Stimulated activated naive CD4-positive, alpha-beta T cell (primary cell): Measurements from ENCODE around the gene PRICKLE3.

ENCODE experiments used
- DNase-seq, 6 experiments: peaks; one replicate each; lab custom pipeline; 2025; lab: John Stamatoyannopoulos, UW

PRICKLE3 gene

DNA sequence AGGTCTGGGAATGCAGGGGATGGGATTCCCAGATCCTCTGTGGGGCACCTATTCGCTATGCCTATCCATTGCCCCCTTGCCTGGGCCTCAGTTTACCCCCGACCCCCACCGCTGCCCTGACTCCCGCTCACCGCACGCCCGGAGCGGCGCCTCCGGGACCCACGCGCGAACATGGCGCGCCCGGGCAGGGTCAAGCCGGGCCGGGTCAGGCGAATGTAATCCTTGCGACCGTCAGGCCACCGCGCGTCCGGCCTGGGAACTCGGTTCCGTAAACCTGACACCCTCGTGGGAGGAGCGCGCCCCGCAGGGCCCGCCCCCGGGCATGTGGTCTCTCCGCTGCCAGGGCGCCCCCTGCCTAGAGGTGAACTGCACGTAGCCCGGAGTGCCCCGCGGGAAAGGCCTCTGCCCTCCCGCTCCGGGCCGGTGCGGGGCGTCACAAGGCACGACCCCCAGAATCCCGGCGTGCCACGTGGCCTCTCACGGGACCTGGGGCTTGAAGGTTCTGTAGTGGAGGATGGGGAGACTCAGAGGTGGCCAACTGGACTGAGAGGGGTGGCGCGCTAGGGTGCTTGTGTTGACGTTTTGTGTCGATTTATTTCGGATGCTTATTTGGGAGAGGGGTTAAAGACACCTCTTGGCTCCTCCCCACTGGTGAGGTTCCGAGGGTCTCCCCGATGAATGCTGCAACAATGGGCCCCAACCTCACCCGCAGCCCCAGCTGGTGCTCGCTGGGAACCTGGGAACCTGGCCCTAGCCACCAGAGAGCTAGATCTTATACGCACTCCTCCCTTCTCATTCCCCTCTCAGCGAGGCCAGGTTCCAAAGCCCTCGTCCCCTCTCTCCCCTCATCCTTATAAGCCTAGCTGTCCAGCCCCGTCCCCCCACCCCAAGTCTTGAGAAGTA, at the start of gene PRICKLE3:
PRICKLE3 (minus strand) TSS at position 249 of the 903 bp plus-strand sequence; CDS start at position 173, 76 bp downstream.
- DNase-seq = peak; percentile 36 to 67 (median 58)

DNA sequence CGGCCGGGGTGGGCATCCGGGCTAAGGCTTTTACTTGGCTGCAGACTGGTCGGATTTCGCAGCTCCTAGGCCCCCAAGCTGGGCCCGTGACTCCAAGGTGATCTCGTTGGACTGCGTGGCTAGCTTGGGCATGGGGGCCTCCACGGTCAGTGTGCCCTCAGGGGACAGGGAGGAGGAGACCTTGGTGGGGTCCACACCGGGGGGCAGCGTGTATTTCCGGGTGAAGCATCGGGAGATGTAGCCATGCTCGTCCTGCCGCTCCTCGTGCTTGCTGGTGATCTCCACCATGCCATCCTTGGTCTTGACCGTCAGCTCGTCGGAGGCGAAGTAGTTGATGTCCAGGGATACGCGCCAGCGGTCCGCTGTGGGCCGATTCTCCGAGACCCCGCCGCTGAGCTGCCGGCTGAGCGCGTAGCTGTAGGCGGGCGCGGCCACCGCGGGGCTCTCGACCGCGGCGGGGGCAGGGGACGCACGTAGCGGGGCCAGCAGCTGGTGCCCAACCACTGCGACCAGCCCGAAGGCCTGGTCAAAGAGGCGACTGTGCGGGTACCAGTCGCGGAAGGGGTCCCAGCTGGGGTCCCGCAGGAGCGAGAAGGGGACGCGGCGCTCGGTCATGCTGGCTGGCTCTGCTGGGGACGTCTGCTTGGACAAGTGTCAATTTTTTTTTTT, 47.8 kb upstream of the PRICKLE3 start:
- no peak for DNase-seq

DNA sequence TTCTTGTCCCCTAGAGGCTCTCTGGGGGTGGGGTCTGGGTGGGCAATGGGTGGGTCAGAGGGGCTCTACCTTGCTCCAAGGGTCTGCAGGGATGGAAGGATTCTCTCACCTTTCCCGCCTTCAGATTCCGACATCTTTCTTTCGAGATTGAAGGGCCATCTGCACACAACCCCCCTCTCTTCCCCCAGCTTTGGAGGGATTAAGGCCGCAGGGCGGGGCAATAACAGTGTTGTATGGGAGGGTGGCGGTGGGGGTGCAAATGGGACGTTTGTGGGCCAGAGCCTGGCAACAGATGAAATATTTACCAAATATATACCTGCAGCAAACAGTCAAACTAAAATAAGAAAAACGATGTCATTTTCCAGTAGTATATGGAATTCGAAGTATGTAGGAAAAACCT, 47.0 kb upstream of the PRICKLE3 start, which contains the start of gene CACNA1F:
CACNA1F (minus strand) TSS at position 165 of the 400 bp plus-strand sequence; CDS start at position 134, 31 bp downstream.
- DNase-seq = no peak

DNA sequence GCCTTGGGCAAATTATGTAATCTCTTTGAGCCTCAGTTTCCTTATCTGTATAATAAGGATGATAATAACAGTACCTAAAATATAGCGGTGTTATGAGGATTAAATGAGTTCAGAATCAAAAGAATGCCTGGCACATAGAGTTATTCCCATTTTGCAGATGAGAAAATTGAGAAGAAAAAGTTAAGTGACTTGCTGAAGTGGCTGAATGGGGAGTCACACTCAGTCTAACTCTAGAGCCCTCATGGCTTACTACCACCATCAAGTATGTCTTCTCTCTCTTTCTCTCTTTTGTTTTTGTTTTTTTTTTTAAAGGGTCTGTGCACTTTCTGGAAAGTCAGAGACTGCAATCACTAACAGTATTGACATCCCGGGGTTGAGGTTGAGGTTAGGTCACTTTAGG, 46.4 kb upstream of the PRICKLE3 start:
- no peak for DNase-seq

- no peak for DNase-seq
Observed at GRCh38 chrX:49231333-49232000, 45.3 kb upstream of the PRICKLE3 start.

DNA sequence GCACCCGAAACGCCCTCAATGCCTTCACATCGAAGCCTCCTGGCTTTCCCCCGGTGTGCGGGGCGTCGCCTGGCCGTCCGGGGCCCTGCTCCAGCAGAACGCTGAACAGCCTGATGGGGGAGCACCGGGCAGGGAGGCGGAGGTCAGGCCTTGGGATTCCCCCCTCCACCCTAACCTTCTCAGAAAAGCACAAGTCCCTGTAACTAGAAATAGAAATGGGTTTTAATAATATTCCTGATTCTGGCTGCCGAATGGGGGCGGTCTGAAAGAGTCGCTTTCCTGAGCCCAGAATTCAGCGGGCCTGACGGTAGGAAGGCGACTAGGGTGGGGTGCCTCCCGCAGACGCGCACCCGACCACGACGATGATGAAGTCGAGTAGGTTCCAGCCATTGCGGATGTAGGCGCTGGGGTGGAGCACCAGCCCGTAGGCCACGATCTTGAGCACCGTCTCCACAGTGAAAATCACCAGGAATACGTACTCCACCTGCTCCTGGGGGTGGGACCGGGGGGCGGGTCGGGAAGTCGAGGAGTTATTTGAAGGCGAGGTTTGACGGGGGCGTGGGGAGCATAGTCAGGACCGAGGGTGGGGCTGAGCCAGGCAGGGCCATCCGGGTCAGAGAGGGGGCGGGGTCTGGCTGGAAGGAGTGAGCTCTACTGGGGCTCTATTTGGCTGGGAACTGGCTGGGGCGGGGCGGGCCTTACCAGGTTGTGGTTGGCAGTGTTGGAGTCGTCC, 44.5 kb upstream of the PRICKLE3 start:
- peak; percentile 6 to 49 (median 38) for DNase-seq

- DNase-seq = no peak
Observed at GRCh38 chrX:49228185-49228584, 42.0 kb upstream of the PRICKLE3 start.

- no peak for DNase-seq
Observed at GRCh38 chrX:49227726-49228125, 41.6 kb upstream of the PRICKLE3 start.

- no peak for DNase-seq
Observed at GRCh38 chrX:49226946-49227345, 40.8 kb upstream of the PRICKLE3 start.

GRCh38 chrX:49225858-49226257, 39.7 kb upstream of the PRICKLE3 start:
- DNase-seq = no peak

DNA sequence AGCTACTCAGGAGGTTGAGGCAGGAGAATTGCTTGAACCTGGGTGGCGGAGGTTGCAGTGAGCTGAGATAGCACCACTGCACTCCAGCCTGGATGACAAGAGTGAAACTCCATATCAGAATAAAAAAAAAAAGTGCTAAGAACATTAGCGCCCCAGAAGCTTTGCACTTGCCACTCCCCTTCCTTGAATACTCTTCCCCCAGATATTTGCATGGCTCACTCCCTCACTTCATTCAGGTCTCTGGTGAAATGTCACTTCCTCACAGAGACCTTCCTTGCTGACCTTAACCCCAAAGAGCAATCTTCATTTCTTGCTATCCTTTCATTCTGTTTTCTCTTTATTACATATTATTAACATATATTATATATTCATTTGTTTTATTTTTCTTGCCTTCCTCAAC, 35.7 kb upstream of the PRICKLE3 start:
- no peak for DNase-seq

- no peak for DNase-seq
Observed at GRCh38 chrX:49220100-49220499, 33.9 kb upstream of the PRICKLE3 start.

DNA sequence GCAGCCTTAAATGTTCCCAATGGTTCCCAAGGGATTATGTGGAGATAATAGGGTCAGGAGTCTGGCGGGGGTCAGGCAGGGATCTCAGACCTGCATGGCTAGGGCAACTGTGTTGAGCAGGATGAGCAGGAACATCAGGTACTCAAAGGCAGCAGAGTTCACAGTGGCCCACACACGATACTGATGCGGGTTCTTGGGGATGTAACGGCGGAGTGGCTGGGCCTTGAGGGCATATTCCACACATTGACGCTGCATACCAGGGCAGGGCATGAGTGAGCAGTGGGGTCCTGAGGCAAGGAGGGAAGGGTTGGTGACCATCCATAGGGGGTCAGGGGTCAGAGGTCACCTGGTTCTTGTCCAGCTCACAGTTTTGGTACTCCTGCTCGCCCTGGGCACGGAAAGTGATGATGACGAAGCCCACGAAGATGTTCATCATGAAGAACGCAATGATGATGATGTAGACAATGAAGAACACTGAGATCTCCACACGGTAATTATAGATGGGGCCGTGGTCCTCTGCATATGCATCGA, 28.9 kb upstream of the PRICKLE3 start:
- DNase-seq = no peak

GRCh38 chrX:49214416-49214815, 28.2 kb upstream of the PRICKLE3 start:
- DNase-seq = no peak

GRCh38 chrX:49212861-49213260, 26.7 kb upstream of the PRICKLE3 start:
- DNase-seq = no peak

- DNase-seq = no peak
Observed at GRCh38 chrX:49212209-49212608, 26.0 kb upstream of the PRICKLE3 start.

DNA sequence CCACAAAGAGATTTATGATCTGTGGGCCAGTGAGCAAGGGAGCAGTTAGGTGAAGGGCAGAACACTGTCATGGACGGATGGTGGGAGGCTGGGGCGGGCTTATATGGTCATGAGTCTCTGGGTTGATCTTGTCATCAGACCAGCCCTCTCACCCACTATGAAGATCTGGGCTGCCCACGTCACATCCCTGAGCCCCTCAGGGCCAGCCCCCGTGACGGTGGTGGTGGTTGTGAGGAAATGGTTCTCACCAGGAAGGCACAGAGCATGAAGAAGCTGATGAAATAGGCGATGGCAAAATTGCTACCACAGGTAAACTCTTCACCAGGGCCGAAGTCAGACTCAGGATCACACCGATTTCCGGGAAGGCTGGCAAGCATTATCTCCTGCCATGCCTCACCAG, 24.9 kb upstream of the PRICKLE3 start:
- no peak for DNase-seq

DNA sequence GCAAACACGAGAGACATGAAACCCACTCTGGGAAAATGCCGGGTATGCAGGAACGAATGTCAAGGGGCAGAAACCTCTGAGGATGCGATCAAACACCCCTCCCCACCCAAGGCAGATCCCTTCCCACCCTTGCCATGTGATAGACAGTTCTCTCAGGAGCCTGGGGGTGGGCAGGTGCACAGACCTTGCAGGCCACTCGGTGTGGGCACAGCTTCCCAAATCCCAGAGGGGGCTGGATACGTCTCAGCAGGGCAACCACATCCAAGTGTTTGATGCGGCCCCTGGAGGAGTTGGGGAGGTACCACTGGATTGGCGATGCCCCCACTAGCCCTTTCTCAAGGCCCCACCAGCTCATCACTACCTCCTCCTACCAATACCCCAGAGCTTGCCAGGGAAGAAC, 24.2 kb upstream of the PRICKLE3 start:
- DNase-seq = no peak

DNA sequence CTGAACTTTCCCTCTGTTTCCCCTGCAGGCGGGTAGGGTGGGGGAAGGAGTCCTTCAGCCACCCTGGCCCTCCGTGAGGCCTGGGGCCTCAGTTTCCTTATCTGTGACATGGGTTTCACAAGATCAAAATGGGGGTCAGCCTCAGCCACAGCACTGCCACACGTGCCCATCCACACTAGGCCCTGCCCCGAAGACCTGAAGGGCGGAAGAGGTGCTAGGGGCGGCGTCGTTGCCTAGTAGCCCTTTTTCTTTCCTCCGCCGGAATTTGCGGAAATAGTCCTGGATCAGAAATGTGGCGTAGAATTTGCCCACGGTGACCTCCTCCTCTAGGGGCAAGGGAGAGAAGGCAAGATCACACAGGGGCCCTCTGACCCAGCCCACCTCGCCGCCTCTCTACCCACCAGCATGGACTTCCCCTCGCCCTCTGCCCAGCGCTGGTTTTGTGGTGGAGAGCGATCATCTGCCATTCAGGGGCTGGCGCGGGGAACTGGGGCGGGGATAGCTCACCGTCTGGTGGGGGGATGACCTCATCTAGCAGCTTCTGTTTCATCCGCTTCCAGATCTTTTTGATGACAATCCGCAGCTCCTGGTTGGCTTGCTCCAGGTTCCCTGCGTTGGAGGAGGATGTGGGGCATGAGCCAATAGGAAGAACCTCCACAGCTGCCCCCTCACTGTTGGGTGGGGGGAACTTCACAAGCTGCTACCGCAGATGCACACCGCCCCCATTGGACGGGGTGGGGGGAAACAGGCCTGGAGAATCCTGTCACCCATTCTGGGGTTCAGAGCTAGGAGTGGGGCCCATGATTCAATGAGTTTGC, 23.5 kb upstream of the PRICKLE3 start:
- no peak for DNase-seq

DNA sequence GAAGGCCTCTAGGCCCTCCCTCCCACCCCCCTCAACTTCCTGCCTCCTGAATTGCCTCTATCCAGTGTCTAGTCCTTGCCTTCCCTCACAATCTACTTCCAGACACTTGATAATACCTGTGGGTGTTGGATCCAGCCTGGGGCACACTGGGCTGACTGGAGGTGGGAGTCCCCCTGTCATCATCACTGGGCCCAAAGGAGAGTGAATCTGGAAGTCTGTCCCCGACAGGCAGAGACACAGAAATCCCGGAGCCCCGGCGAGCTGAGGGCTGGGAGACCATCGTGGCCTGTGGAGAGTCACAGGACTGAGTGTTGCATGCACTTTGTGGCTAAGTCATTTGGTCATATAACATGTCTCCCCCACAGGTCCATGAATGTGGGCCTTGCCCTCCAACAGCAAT, 22.2 kb upstream of the PRICKLE3 start:
- DNase-seq = no peak

DNA sequence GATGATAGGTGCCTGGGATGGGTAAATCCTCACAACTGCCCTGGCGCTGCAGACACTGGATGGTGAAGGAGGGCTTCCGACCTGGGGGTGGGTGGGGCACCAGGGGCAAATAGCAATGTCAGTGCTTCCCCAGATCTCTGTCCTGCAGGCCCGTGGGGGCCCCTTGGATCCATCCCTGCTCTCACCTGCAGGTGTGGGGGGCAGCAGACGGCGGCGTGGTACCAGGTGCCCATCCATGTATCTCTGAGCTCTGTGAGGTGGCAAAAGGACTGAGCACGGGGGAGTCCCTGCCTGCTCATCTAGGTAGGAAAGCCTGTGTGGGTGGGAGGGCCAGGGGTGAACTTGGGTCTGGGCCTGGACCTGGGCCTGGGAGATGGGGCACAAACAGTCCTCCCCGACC, 20.4 kb upstream of the PRICKLE3 start:
- DNase-seq = no peak
